ENCODE measurements around the gene MCTP2. TPM values are rescaled to one million over a fixed set of nuclear protein-coding genes. Genes with fewer than 3 reads are reported as not detected.

MCTP2 gene
- total and polyA plus RNA-seq, 2 donors = 3.9 to 37.3 TPM

GRCh38 chr15:94262201-94262600, 30.8 kb downstream of the MCTP2 start:
- Histone ChIP-seq H3K36me3 (ENCODE audit: insufficient read depth) (no peaks in the 10 kb centered on the region), H3K4me3 (ENCODE audit: low read depth, low read length) (no peak overlapping the region), H3K4me1 (ENCODE audit: insufficient read depth) (no peaks in the 10 kb centered on the region), H3K27ac (ENCODE audit: low read depth) (no peak overlapping the region)
- WGBS = 47% methylated on average over 1 of the region's 1 CpG
- no peak for DNase-seq (ENCODE audit: extremely low spot score)

GRCh38 chr15:94263341-94264273, 32.2 kb downstream of the MCTP2 start:
- no peaks in the 10 kb centered on the region for H3K4me1 ChIP-seq (ENCODE audit: insufficient read depth)
- WGBS = 61% methylated on average over 7 of the region's 7 CpGs
- DNase-seq (ENCODE audit: extremely low spot score) = no peak

GRCh38 chr15:94265009-94265408, 33.6 kb downstream of the MCTP2 start:
- 71% methylated on average over 4 of the region's 4 CpGs for WGBS
- H3K36me3 ChIP-seq (ENCODE audit: insufficient read depth) = no peaks in the 10 kb centered on the region

More at GRCh38 chr15:94263341-94264273, 32.2 kb downstream of the MCTP2 start:
- no peaks in the 10 kb centered on the region for H3K36me3 ChIP-seq (ENCODE audit: insufficient read depth)
- H3K27ac ChIP-seq (ENCODE audit: low read depth) = no peak overlapping the region
- H3K4me3 ChIP-seq (ENCODE audit: low read depth, low read length) = no peak overlapping the region

GRCh38 chr15:94265982-94266381, 34.6 kb downstream of the MCTP2 start:
- DNase-seq (ENCODE audit: extremely low spot score) = no peak
- Histone ChIP-seq H3K27ac (ENCODE audit: low read depth) (no peak overlapping the region), H3K4me3 (ENCODE audit: low read depth, low read length) (no peak overlapping the region), H3K36me3 (ENCODE audit: insufficient read depth) (no peaks in the 10 kb centered on the region), H3K4me1 (ENCODE audit: insufficient read depth) (no peaks in the 10 kb centered on the region)
- 65% methylated on average over 6 of the region's 6 CpGs for WGBS

More at GRCh38 chr15:94265009-94265408, 33.6 kb downstream of the MCTP2 start:
- Histone ChIP-seq H3K27ac (ENCODE audit: low read depth) (no peak overlapping the region), H3K4me3 (ENCODE audit: low read depth, low read length) (no peak overlapping the region), H3K4me1 (ENCODE audit: insufficient read depth) (no peaks in the 10 kb centered on the region)
- DNase-seq (ENCODE audit: extremely low spot score) = no peak

GRCh38 chr15:94266789-94267188, 35.4 kb downstream of the MCTP2 start:
- Histone ChIP-seq H3K36me3 (ENCODE audit: insufficient read depth) (no peaks in the 10 kb centered on the region), H3K4me1 (ENCODE audit: insufficient read depth) (no peaks in the 10 kb centered on the region), H3K4me3 (ENCODE audit: low read depth, low read length) (no peak overlapping the region), H3K27ac (ENCODE audit: low read depth) (no peak overlapping the region)
- no peak for DNase-seq (ENCODE audit: extremely low spot score)
- WGBS = 80% methylated on average over 3 of the region's 3 CpGs

GRCh38 chr15:94269954-94270353, 38.6 kb downstream of the MCTP2 start:
- WGBS = 83% methylated on average over 2 of the region's 2 CpGs
- no peak for DNase-seq (ENCODE audit: extremely low spot score)
- no peak overlapping the region for H3K27ac ChIP-seq (ENCODE audit: low read depth)
- no peaks in the 10 kb centered on the region for H3K36me3 ChIP-seq (ENCODE audit: insufficient read depth)
- H3K4me3 ChIP-seq (ENCODE audit: low read depth, low read length) = no peak overlapping the region
- H3K4me1 ChIP-seq (ENCODE audit: insufficient read depth) = no peaks in the 10 kb centered on the region

- H3K4me1 ChIP-seq (ENCODE audit: insufficient read depth) = no peaks in the 10 kb centered on the region
- H3K27ac ChIP-seq (ENCODE audit: low read depth) = no peak overlapping the region
- H3K4me3 ChIP-seq (ENCODE audit: low read depth, low read length) = no peak overlapping the region
- no peaks in the 10 kb centered on the region for H3K36me3 ChIP-seq (ENCODE audit: insufficient read depth)
- WGBS = 85% methylated on average over 2 of the region's 2 CpGs
- DNase-seq (ENCODE audit: extremely low spot score) = no peak
Measured at GRCh38 chr15:94270570-94270969, 39.2 kb downstream of the MCTP2 start.

- Histone ChIP-seq H3K27ac (ENCODE audit: low read depth) (no peak overlapping the region), H3K4me1 (ENCODE audit: insufficient read depth) (no peaks in the 10 kb centered on the region), H3K4me3 (ENCODE audit: low read depth, low read length) (no peak overlapping the region), H3K36me3 (ENCODE audit: insufficient read depth) (no peaks in the 10 kb centered on the region)
- 76% methylated on average over 7 of the region's 7 CpGs for WGBS
- no peak for DNase-seq (ENCODE audit: extremely low spot score)
Measured at GRCh38 chr15:94272251-94272898, 41.0 kb downstream of the MCTP2 start.

GRCh38 chr15:94273826-94274225, 42.5 kb downstream of the MCTP2 start:
- no peak for DNase-seq (ENCODE audit: extremely low spot score)
- H3K27ac ChIP-seq (ENCODE audit: low read depth) = no peak overlapping the region
- WGBS = 76% methylated on average over 1 of the region's 1 CpG
- no peak overlapping the region for H3K4me3 ChIP-seq (ENCODE audit: low read depth, low read length)
- H3K4me1 ChIP-seq (ENCODE audit: insufficient read depth) = no peaks in the 10 kb centered on the region
- H3K36me3 ChIP-seq (ENCODE audit: insufficient read depth) = no peaks in the 10 kb centered on the region

GRCh38 chr15:94274745-94275144, 43.4 kb downstream of the MCTP2 start:
- no peak for DNase-seq (ENCODE audit: extremely low spot score)
- H3K27ac ChIP-seq (ENCODE audit: low read depth) = no peak overlapping the region
- no peaks in the 10 kb centered on the region for H3K4me1 ChIP-seq (ENCODE audit: insufficient read depth)
- H3K4me3 ChIP-seq (ENCODE audit: low read depth, low read length) = no peak overlapping the region
- WGBS = 99% methylated on average over 1 of the region's 1 CpG
- no peaks in the 10 kb centered on the region for H3K36me3 ChIP-seq (ENCODE audit: insufficient read depth)

- no peak for DNase-seq (ENCODE audit: extremely low spot score)
- Histone ChIP-seq H3K4me3 (ENCODE audit: low read depth, low read length) (no peak overlapping the region), H3K27ac (ENCODE audit: low read depth) (no peak overlapping the region), H3K36me3 (ENCODE audit: insufficient read depth) (peaks cover 2% of the 10 kb centered on the region), H3K4me1 (ENCODE audit: insufficient read depth) (no peaks in the 10 kb centered on the region)
- WGBS = 62% methylated on average over 1 of the region's 1 CpG
Measured at GRCh38 chr15:94277485-94277884, 46.1 kb downstream of the MCTP2 start.

- H3K4me1 ChIP-seq (ENCODE audit: insufficient read depth) = no peaks in the 10 kb centered on the region
- DNase-seq (ENCODE audit: extremely low spot score) = no peak
- WGBS = 76% methylated on average over 2 of the region's 2 CpGs
- no peak overlapping the region for H3K4me3 ChIP-seq (ENCODE audit: low read depth, low read length)
- H3K27ac ChIP-seq (ENCODE audit: low read depth) = no peak overlapping the region
- H3K36me3 ChIP-seq (ENCODE audit: insufficient read depth) = peaks cover 2% of the 10 kb centered on the region
Measured at GRCh38 chr15:94279736-94280135, 48.4 kb downstream of the MCTP2 start.

- H3K4me3 ChIP-seq (ENCODE audit: low read depth, low read length) = no peak overlapping the region
- H3K27ac ChIP-seq (ENCODE audit: low read depth) = no peak overlapping the region
- peaks cover 2% of the 10 kb centered on the region for H3K36me3 ChIP-seq (ENCODE audit: insufficient read depth)
- H3K4me1 ChIP-seq (ENCODE audit: insufficient read depth) = no peaks in the 10 kb centered on the region
- WGBS = 82% methylated on average over 3 of the region's 3 CpGs
- no peak for DNase-seq (ENCODE audit: extremely low spot score)
Measured at GRCh38 chr15:94280301-94280700, 48.9 kb downstream of the MCTP2 start.
